ENCODE measurements around the gene PCDHGB5. TPM values are rescaled to one million over a fixed set of nuclear protein-coding genes. Genes with fewer than 3 reads are reported as not detected.

Gene PCDHGB5
- total and polyA plus RNA-seq, 8 donors = 1.1 to 7.9 (median 4.5) TPM

Other genes starting within 250 kb of the PCDHGB5 start
Only the 30 nearest of the 37 such genes appear.
- gene PCDHB9, start 210.8 kb upstream of the PCDHGB5 start, total RNA-seq = 1 to 10 TPM in 1 of 6 donors, under 1 TPM in 5; 0.35 to 1.1 (median 0.51) TPM
- gene PCDHB9, start 210.8 kb upstream of the PCDHGB5 start, polyA plus RNA-seq = 1 to 10 TPM in 1 of 2 donors, under 1 TPM in 1; 0.76 to 1.2 TPM
- gene PCDHB10, start 205.6 kb upstream of the PCDHGB5 start, total RNA-seq = 1 to 10 TPM in 1 of 6 donors, under 1 TPM in 5; 0.49 to 1.5 (median 0.63) TPM
- 1 to 10 TPM in 1 of 2 donors, under 1 TPM in 1; 0.30 to 1.4 TPM for gene PCDHB10, start 205.6 kb upstream of the PCDHGB5 start, polyA plus RNA-seq
- gene PCDHB11, start 198.3 kb upstream of the PCDHGB5 start, total RNA-seq = 1 to 10 TPM; 2.1 to 9.0 (median 4.9) TPM
- 1 to 10 TPM in 1 of 2 donors, under 1 TPM in 1; 0.72 to 2.3 TPM for gene PCDHB11, start 198.3 kb upstream of the PCDHGB5 start, polyA plus RNA-seq
- 1 to 10 TPM; 1.3 to 2.5 (median 1.5) TPM for gene PCDHB12, start 189.2 kb upstream of the PCDHGB5 start, total RNA-seq
- 1 to 10 TPM in 1 of 2 donors, under 1 TPM in 1; 0.46 to 1.3 TPM for gene PCDHB12, start 189.2 kb upstream of the PCDHGB5 start, polyA plus RNA-seq
- 1 to 10 TPM; 2.4 to 3.3 (median 3.0) TPM for gene PCDHB13, start 184.0 kb upstream of the PCDHGB5 start, total RNA-seq
- gene PCDHB13, start 184.0 kb upstream of the PCDHGB5 start, polyA plus RNA-seq = 1 to 10 TPM; 1.2 to 1.9 TPM
- gene PCDHB14, start 174.6 kb upstream of the PCDHGB5 start, total RNA-seq = 1 to 10 TPM; 1.9 to 2.7 (median 2.1) TPM
- gene PCDHB14, start 174.6 kb upstream of the PCDHGB5 start, polyA plus RNA-seq = 1 to 10 TPM; 2.8 to 2.9 TPM
- 1 to 10 TPM; 1.7 to 2.6 (median 2.4) TPM for gene PCDHB15, start 152.6 kb upstream of the PCDHGB5 start, total RNA-seq
- gene PCDHB15, start 152.6 kb upstream of the PCDHGB5 start, polyA plus RNA-seq = 1 to 10 TPM; 1.8 to 2.8 TPM
- gene SLC25A2, start 93.9 kb upstream of the PCDHGB5 start, total RNA-seq = under 1 TPM in 5 of 6 donors, not detected in 1; 0.14 to 0.69 (median 0.19) TPM
- under 1 TPM in 1 of 2 donors, not detected in 1; 0.30 TPM for gene SLC25A2, start 93.9 kb upstream of the PCDHGB5 start, polyA plus RNA-seq
- gene TAF7, start 77.2 kb upstream of the PCDHGB5 start, total RNA-seq = 10 to 100 TPM; 17.7 to 40.2 (median 22.7) TPM
- gene TAF7, start 77.2 kb upstream of the PCDHGB5 start, polyA plus RNA-seq = 10 to 100 TPM; 16.6 to 47.4 TPM
- under 1 TPM; 0.22 to 0.67 (median 0.40) TPM for gene PCDHGA1, start 67.4 kb upstream of the PCDHGB5 start, total RNA-seq
- gene PCDHGA1, start 67.4 kb upstream of the PCDHGB5 start, polyA plus RNA-seq = under 1 TPM; 0.19 to 0.33 TPM
- 1 to 10 TPM in 5 of 6 donors, under 1 TPM in 1; 0.75 to 2.1 (median 1.5) TPM for gene PCDHGA2, start 59.2 kb upstream of the PCDHGB5 start, total RNA-seq
- under 1 TPM; 0.46 to 0.94 TPM for gene PCDHGA2, start 59.2 kb upstream of the PCDHGB5 start, polyA plus RNA-seq
- gene PCDHGA3, start 54.1 kb upstream of the PCDHGB5 start, total RNA-seq = 1 to 10 TPM in 5 of 6 donors, under 1 TPM in 1; 0.98 to 2.4 (median 1.7) TPM
- under 1 TPM; 0.52 to 0.87 TPM for gene PCDHGA3, start 54.1 kb upstream of the PCDHGB5 start, polyA plus RNA-seq
- 1 to 10 TPM; 1.5 to 3.2 (median 1.9) TPM for gene PCDHGB1, start 47.8 kb upstream of the PCDHGB5 start, total RNA-seq
- gene PCDHGB1, start 47.8 kb upstream of the PCDHGB5 start, polyA plus RNA-seq = 1 to 10 TPM in 1 of 2 donors, under 1 TPM in 1; 0.31 to 1.1 TPM
- gene PCDHGA4, start 42.9 kb upstream of the PCDHGB5 start, total RNA-seq = 1 to 10 TPM; 1.8 to 2.9 (median 2.2) TPM
- gene PCDHGA4, start 42.9 kb upstream of the PCDHGB5 start, polyA plus RNA-seq = 1 to 10 TPM in 1 of 2 donors, under 1 TPM in 1; 0.61 to 1.0 TPM
- gene PCDHGB2, start 38.0 kb upstream of the PCDHGB5 start, total RNA-seq = 1 to 10 TPM; 1.8 to 2.8 (median 2.2) TPM
- 1 to 10 TPM in 1 of 2 donors, under 1 TPM in 1; 0.63 to 1.1 TPM for gene PCDHGB2, start 38.0 kb upstream of the PCDHGB5 start, polyA plus RNA-seq
- gene PCDHGA5, start 33.8 kb upstream of the PCDHGB5 start, total RNA-seq = 1 to 10 TPM; 1.2 to 2.1 (median 1.6) TPM
- gene PCDHGA5, start 33.8 kb upstream of the PCDHGB5 start, polyA plus RNA-seq = 1 to 10 TPM in 1 of 2 donors, under 1 TPM in 1; 0.40 to 1.1 TPM
- 1 to 10 TPM; 1.7 to 3.0 (median 2.3) TPM for gene PCDHGB3, start 27.7 kb upstream of the PCDHGB5 start, total RNA-seq
- gene PCDHGB3, start 27.7 kb upstream of the PCDHGB5 start, polyA plus RNA-seq = under 1 TPM; 0.59 to 0.99 TPM
- 1 to 10 TPM; 1.4 to 3.1 (median 2.0) TPM for gene PCDHGA6, start 24.1 kb upstream of the PCDHGB5 start, total RNA-seq
- gene PCDHGA6, start 24.1 kb upstream of the PCDHGB5 start, polyA plus RNA-seq = 1 to 10 TPM; 1.1 to 1.4 TPM
- 1 to 10 TPM; 1.2 to 2.0 (median 1.7) TPM for gene PCDHGA7, start 15.2 kb upstream of the PCDHGB5 start, total RNA-seq
- gene PCDHGA7, start 15.2 kb upstream of the PCDHGB5 start, polyA plus RNA-seq = 1 to 10 TPM in 1 of 2 donors, under 1 TPM in 1; 0.92 to 1.3 TPM
- gene PCDHGB4, start 10.2 kb upstream of the PCDHGB5 start, total RNA-seq = 1 to 10 TPM; 1.5 to 3.1 (median 1.9) TPM
- gene PCDHGB4, start 10.2 kb upstream of the PCDHGB5 start, polyA plus RNA-seq = under 1 TPM; 0.56 to 0.65 TPM
- gene PCDHGA8, start 5.3 kb upstream of the PCDHGB5 start, total RNA-seq = 1 to 10 TPM in 2 of 6 donors, under 1 TPM in 4; 0.72 to 1.1 (median 0.91) TPM
- gene PCDHGA8, start 5.3 kb upstream of the PCDHGB5 start, polyA plus RNA-seq = under 1 TPM; 0.12 to 0.49 TPM
- gene PCDHGA9, start 4.8 kb downstream of the PCDHGB5 start, total RNA-seq = 1 to 10 TPM; 1.4 to 3.0 (median 2.3) TPM
- 1 to 10 TPM in 1 of 2 donors, under 1 TPM in 1; 0.31 to 1.3 TPM for gene PCDHGA9, start 4.8 kb downstream of the PCDHGB5 start, polyA plus RNA-seq
- gene PCDHGB6, start 10.1 kb downstream of the PCDHGB5 start, total RNA-seq = 1 to 10 TPM; 1.7 to 4.0 (median 2.6) TPM
- gene PCDHGB6, start 10.1 kb downstream of the PCDHGB5 start, polyA plus RNA-seq = 1 to 10 TPM in 1 of 2 donors, under 1 TPM in 1; 0.63 to 1.1 TPM
- gene PCDHGA10, start 15.0 kb downstream of the PCDHGB5 start, total RNA-seq = 1 to 10 TPM; 1.2 to 3.1 (median 2.1) TPM
- under 1 TPM; 0.26 to 0.95 TPM for gene PCDHGA10, start 15.0 kb downstream of the PCDHGB5 start, polyA plus RNA-seq
- gene PCDHGB7, start 19.7 kb downstream of the PCDHGB5 start, total RNA-seq = 1 to 10 TPM; 3.3 to 5.6 (median 3.9) TPM
- gene PCDHGB7, start 19.7 kb downstream of the PCDHGB5 start, polyA plus RNA-seq = 1 to 10 TPM; 1.0 to 1.1 TPM
- gene PCDHGA11, start 23.1 kb downstream of the PCDHGB5 start, total RNA-seq = 1 to 10 TPM; 1.2 to 2.6 (median 1.6) TPM
- gene PCDHGA11, start 23.1 kb downstream of the PCDHGB5 start, polyA plus RNA-seq = under 1 TPM; 0.23 to 0.99 TPM
- 1 to 10 TPM; 1.2 to 2.3 (median 1.6) TPM for gene PCDHGA12, start 32.6 kb downstream of the PCDHGB5 start, total RNA-seq
- gene PCDHGA12, start 32.6 kb downstream of the PCDHGB5 start, polyA plus RNA-seq = 1 to 10 TPM in 1 of 2 donors, under 1 TPM in 1; 0.33 to 1.2 TPM
- gene PCDHGC3, start 78.0 kb downstream of the PCDHGB5 start, total RNA-seq = 10 to 100 TPM in 5 of 6 donors, 1 to 10 TPM in 1; 9.1 to 25.3 (median 16.7) TPM
- 10 to 100 TPM; 20.0 to 23.1 TPM for gene PCDHGC3, start 78.0 kb downstream of the PCDHGB5 start, polyA plus RNA-seq
- 1 to 10 TPM in 3 of 6 donors, under 1 TPM in 3; 0.41 to 1.4 (median 0.91) TPM for gene PCDHGC4, start 87.1 kb downstream of the PCDHGB5 start, total RNA-seq
- gene PCDHGC4, start 87.1 kb downstream of the PCDHGB5 start, polyA plus RNA-seq = under 1 TPM; 0.35 to 0.65 TPM
- under 1 TPM; 0.17 to 0.98 (median 0.76) TPM for gene PCDHGC5, start 91.1 kb downstream of the PCDHGB5 start, total RNA-seq
- under 1 TPM; 0.09 to 0.61 TPM for gene PCDHGC5, start 91.1 kb downstream of the PCDHGB5 start, polyA plus RNA-seq

Measured in pancreas (tissue), 8 donors.